ENCODE results near the gene STK17A.
"Not testable (repeated sequence)": the region's sequence is repeated elsewhere in the genome, so short reads cannot be mapped to it uniquely, and the experiment has no call there.

Gene STK17A

DNA sequence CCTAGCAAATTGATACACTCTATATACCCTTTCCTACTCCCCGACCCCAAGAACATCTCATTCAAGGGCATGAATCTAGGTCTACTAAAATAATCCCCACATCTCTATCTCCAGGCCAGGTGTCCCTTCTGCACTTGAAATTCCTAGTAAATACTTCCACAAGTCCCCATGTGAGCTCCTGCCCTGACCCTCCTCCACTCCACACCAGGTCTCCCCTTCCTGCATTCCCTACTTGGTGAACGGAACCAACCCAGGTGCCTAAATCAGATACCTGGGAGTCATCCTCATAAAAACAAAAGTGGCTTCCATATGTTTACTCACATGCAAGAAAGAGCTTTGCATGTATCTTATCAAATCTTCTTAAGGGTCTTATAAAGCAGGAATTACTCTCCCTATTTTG is 77.2 kb downstream of the STK17A start:
- no peak for DNase-seq

- DNase-seq: no peak
Measured at GRCh38 chr7:43664681-43665080, 81.8 kb downstream of the STK17A start.

DNA sequence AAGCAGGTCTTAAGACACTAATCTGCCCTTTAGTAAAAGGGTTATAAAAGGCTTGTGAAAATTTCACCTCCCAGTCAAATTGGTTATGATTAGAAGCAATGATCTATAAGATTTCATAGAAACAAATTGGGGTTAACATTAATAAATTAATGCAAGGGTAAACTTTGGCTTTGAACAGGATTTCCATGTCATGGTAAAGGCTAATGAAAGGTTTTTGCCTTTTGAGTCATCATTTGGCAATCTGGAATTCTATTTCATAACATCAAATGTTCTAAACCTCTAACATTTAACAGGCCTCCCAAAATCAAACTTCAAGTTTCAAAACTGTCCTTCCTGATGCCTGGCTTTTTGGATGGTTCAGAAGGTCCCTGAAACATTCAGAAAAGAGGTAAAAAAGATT is 84.0 kb downstream of the STK17A start:
- DNase-seq: no peak

GRCh38 chr7:43668035-43668434 is 85.1 kb downstream of the STK17A start:
- DNase-seq: no peak

DNA sequence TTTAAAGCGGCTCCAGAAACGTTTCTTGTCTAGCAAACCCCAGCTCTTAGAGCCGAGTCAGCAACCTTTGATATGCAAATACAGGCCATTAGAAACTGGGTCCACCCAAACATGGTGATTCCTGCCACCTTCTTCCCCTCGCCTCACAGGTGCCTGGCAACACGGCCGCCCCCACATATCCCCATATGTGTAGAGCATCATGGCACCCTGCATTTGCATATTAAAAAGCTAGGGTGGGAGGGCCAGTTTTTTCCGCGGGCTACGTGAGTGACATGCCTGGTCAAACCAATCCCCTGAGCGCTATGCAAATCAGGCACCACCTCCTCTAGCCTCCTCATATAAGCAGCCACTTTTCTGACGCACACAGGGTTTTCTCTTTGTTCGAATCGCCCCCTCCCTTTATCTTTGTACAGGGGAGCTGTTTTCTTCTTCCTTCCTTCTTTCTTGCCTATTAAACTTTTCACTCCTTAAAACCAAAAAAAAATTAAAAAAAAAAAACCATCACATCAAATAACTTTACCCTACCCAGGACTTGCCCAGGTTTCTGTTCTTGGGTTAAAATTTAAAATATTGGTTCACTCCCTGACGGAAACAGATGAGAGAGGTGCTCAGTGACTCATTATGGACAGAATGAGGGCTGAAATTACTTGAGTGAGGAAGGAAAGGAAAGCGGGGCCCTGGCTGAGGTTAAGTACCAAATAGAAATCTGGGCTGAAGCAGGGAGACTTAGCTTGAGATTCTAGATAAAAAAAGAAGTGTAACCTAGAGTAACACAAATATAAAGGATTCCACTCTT is 86.6 kb downstream of the STK17A start:
- DNase-seq: peak; percentile 50

DNA sequence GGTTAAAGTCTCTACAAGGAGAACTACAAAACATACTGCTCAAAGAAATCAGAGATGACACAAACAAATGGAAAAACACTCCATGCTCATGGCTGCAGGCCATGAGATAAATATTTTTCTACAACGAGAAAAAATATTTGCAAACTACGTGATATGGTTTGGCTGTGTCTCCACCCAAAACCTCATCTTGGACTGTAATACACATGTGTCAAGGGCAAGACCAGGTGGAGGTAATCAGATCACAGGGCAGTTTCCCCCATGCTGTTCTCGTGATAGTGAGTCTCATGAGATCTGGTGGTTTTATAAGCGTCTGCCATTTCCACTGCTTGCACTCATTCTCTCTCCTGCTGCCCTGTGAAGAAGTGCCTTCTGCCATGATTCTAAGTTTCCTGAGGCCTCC is 88.6 kb downstream of the STK17A start:
- no peak for DNase-seq

GRCh38 chr7:43673243-43673976 is 90.5 kb downstream of the STK17A start:
- not testable (repeated sequence) for DNase-seq

GRCh38 chr7:43674559-43675436 is 91.9 kb downstream of the STK17A start:
- DNase-seq: no peak
